Caki2 (cell line): ENCODE results near the gene ITGA3. TPM values are rescaled to one million over a fixed set of nuclear protein-coding genes. Genes with fewer than 3 reads are reported as not detected.

Experiments used
- DNase-seq: peaks from one replicate; pipeline ENCODE4 v3.0.0-alpha.2; 2015; ENCODE audit warnings: low read depth
- in situ Hi-C: cut with HindIII; loops from 2 replicates; pipeline ENCODE4 v1.10.0; 2016; ENCODE audit warnings: low sequenced_read_pairs, low pct_unique_long_range_greater_than_20kb, mixed read lengths
- total RNA-seq: library from RNA; depleted of rRNA; stranded (reverse); fragments of >200 nt; shearing (Covaris generic); gene quantifications from 2 replicates; pipeline ENCODE4 v1.2.3, GENCODE V29; 2014; ENCODE audit warnings: low replicate concordance; rRNA removed

Gene ITGA3
- total RNA-seq, 1 experiment from 2014 or later: 501 TPM

- no peak for DNase-seq
- in situ Hi-C loops: no loop called here
Observed at GRCh38 chr17:50130559-50131305, 74.8 kb downstream of the ITGA3 start.

GRCh38 chr17:50132104-50132794, 76.3 kb downstream of the ITGA3 start:
- DNase-seq: no peak
- in situ Hi-C loops: no loop called here

- DNase-seq: no peak
- in situ Hi-C loops: no loop called here
Observed at GRCh38 chr17:50133028-50133768, 77.3 kb downstream of the ITGA3 start.

GRCh38 chr17:50133769-50134099, 77.8 kb downstream of the ITGA3 start:
- DNase-seq: no peak
- in situ Hi-C loops: no loop called here

- in situ Hi-C loops: no loop called here
Observed at GRCh38 chr17:50134206-50135110, 78.5 kb downstream of the ITGA3 start.

GRCh38 chr17:50135316-50136095, 79.6 kb downstream of the ITGA3 start:
- in situ Hi-C loops: no loop called here
- no peak for DNase-seq

More at GRCh38 chr17:50134206-50135110, 78.5 kb downstream of the ITGA3 start:
- DNase-seq: no peak

- no peak for DNase-seq
- in situ Hi-C loops: no loop called here
Observed at GRCh38 chr17:50136096-50136687, 80.3 kb downstream of the ITGA3 start.

- in situ Hi-C loops: no loop called here
- DNase-seq: no peak
Observed at GRCh38 chr17:50137042-50137441, 81.1 kb downstream of the ITGA3 start.

GRCh38 chr17:50139185-50139783, 83.4 kb downstream of the ITGA3 start:
- DNase-seq: no peak
- in situ Hi-C loops: no loop called here

Other genes starting within 250 kb of the ITGA3 start
- not detected in 2 replicates for gene TAC4, start 208.0 kb upstream of the ITGA3 start, total RNA-seq
- 0.52 TPM in 1 of 2 replicates, not detected in the other for gene DLX4, start 86.9 kb upstream of the ITGA3 start, total RNA-seq
- not detected in 2 replicates for gene DLX3, start 60.9 kb upstream of the ITGA3 start, total RNA-seq
- gene PDK2, start 39.2 kb downstream of the ITGA3 start, total RNA-seq: 17.8 and 58.4 TPM in 2 replicates
- gene SAMD14, start 74.0 kb downstream of the ITGA3 start, total RNA-seq: 0.07 and 0.26 TPM in 2 replicates
- gene PPP1R9B, start 94.6 kb downstream of the ITGA3 start, total RNA-seq: 31.5 and 34.7 TPM in 2 replicates
- not detected in 2 replicates for gene SGCA, start 109.9 kb downstream of the ITGA3 start, total RNA-seq
- 4.6 and 25.0 TPM in 2 replicates for gene COL1A1, start 145.5 kb downstream of the ITGA3 start, total RNA-seq
- 0.44 and 1.9 TPM in 2 replicates for gene TMEM92, start 218.4 kb downstream of the ITGA3 start, total RNA-seq